ENCODE data around the gene ARL16.

Gene ARL16

DNA sequence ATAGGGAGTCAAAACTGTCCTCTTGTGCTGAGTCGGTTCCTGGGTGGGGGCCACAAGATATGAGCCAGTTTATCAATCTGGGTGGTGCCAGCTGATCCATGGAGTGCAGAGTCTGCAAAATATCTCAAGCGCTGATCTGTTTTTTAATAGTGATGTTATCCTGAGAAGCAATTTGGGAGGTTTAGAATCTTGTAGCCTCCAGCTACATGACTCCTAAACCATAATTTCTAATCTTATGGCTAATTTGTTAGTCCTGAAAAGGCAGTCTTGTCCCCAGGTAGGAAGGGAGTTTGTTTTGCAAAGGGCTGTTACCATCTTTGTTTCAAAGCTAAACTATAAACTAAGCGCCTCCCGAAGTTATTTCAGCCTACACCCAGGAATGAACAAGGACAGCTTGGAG, 44.9 kb downstream of the ARL16 start:
- FAIRE-seq: no peak

GRCh38 chr17:81636505-81637288, 46.9 kb downstream of the ARL16 start, which contains the start of the genes NPLOC4 and TSPAN10:
Gene NPLOC4, minus strand, starts transcription at chr17:81637112. Its CDS starts 182 bp downstream, at chr17:81636930.
Gene TSPAN10, plus strand, starts transcription at chr17:81637196. Its CDS starts 5,217 bp downstream, at chr17:81642413.
- no peak for FAIRE-seq

- no peak for FAIRE-seq
Observed at GRCh38 chr17:81635973-81636504, 47.6 kb downstream of the ARL16 start.

- no peak for FAIRE-seq
Observed at GRCh38 chr17:81635431-81635830, 48.2 kb downstream of the ARL16 start.

GRCh38 chr17:81631482-81631881, 52.1 kb downstream of the ARL16 start:
- FAIRE-seq: no peak
